Measurements from ENCODE around the gene PHYKPL. TPM values are rescaled to one million over a fixed set of nuclear protein-coding genes. Genes with fewer than 3 reads are reported as not detected.

The PHYKPL gene
- polyA plus RNA-seq, 1 experiment, result 48.5 TPM

GRCh38 chr5:178238711-178239592 lies 6.3 kb upstream of the PHYKPL start:
- ChIA-PET POLR2A (no interaction called here), CTCF (no interaction called here)
- no peak for TF ChIP-seq CTCF (IDR thresholded peaks at IDR 0.05; ENCODE audit: insufficient read depth, low read depth, low read length)
- DNase-seq (ENCODE audit: low read depth), result no peak
- Histone ChIP-seq H3K27me3 (ENCODE audit: control insufficient read depth, insufficient read depth, low read length) (no peaks in the 10 kb centered on the region), H3K36me3 (ENCODE audit: control insufficient read depth, insufficient read depth, low read length) (no peaks in the 10 kb centered on the region), H3K4me3 (ENCODE audit: low read depth, low read length) (no peak overlapping the region)

- TF ChIP-seq CTCF (IDR thresholded peaks at IDR 0.05; ENCODE audit: insufficient read depth, low read depth, low read length), result no peak
- no peaks in the 10 kb centered on the region for H3K36me3 ChIP-seq (ENCODE audit: control insufficient read depth, insufficient read depth, low read length)
- H3K4me3 ChIP-seq (ENCODE audit: low read depth, low read length), result no peak overlapping the region
- ChIA-PET CTCF (no interaction called here), POLR2A (no interaction called here)
- no peaks in the 10 kb centered on the region for H3K27me3 ChIP-seq (ENCODE audit: control insufficient read depth, insufficient read depth, low read length)
- no peak for DNase-seq (ENCODE audit: low read depth)
Observed at GRCh38 chr5:178238313-178238635, 5.7 kb upstream of the PHYKPL start.

- no peak overlapping the region for H3K4me3 ChIP-seq (ENCODE audit: low read depth, low read length)
- ChIA-PET POLR2A (no interaction called here), CTCF (interaction anchor here (0.9 kb wide), 1 partner anchor 15 kb away, joined by 3 read pairs; no protein-coding TSS in a partner anchor)
- peak; percentile 60 for DNase-seq (ENCODE audit: low read depth)
- no peaks in the 10 kb centered on the region for H3K27me3 ChIP-seq (ENCODE audit: control insufficient read depth, insufficient read depth, low read length)
- no peak for TF ChIP-seq CTCF (IDR thresholded peaks at IDR 0.05; ENCODE audit: insufficient read depth, low read depth, low read length)
- no peaks in the 10 kb centered on the region for H3K36me3 ChIP-seq (ENCODE audit: control insufficient read depth, insufficient read depth, low read length)
Observed at GRCh38 chr5:178237431-178238312, 5.1 kb upstream of the PHYKPL start.

- POLR2A ChIA-PET, result no interaction called here
- no peak for DNase-seq (ENCODE audit: low read depth)
Observed at GRCh38 chr5:178236679-178237078, 4.1 kb upstream of the PHYKPL start.

More at GRCh38 chr5:178236679-178237078, 4.1 kb upstream of the PHYKPL start:
- no peak overlapping the region for H3K4me3 ChIP-seq (ENCODE audit: low read depth, low read length)
- no peak for TF ChIP-seq CTCF (IDR thresholded peaks at IDR 0.05; ENCODE audit: insufficient read depth, low read depth, low read length)
- H3K36me3 ChIP-seq (ENCODE audit: control insufficient read depth, insufficient read depth, low read length), result no peaks in the 10 kb centered on the region
- no peaks in the 10 kb centered on the region for H3K27me3 ChIP-seq (ENCODE audit: control insufficient read depth, insufficient read depth, low read length)
- CTCF ChIA-PET, result no interaction called here
